ENCODE measurements around the gene WTAP. TPM values are rescaled to one million over a fixed set of nuclear protein-coding genes. Genes with fewer than 3 reads are reported as not detected.

Gene WTAP
- total and polyA plus RNA-seq, 2 of the 4 experiments (the other 2 are of a cell fraction): 30.2 to 92.3 TPM

- peak overlapping the region; percentile 44 for H3K27ac ChIP-seq (ENCODE audit: insufficient read depth, low read length)
- peak overlapping the region; percentile 64; the same call in 1 of the 2 replicates for H3K4ac ChIP-seq (ENCODE audit: low read depth, low read length)
- H2AK9ac ChIP-seq (replicated peaks; ENCODE audit: low read depth, low read length, poor library complexity): no peak overlapping the region
- in situ Hi-C loops (cut with MboI; ENCODE audit: low sequenced_read_pairs) (loop anchor here (25.0 kb wide), 1 partner anchor 283 kb away; the partner anchor contains the start of gene IGF2R), intact Hi-C loops (cut with micrococcal nuclease) (no loop called here), dilution Hi-C loops (cut with HindIII; ENCODE audit: low sequenced_read_pairs, unreplicated experiment) (no loop called here)
- H3K36me3 ChIP-seq (ENCODE audit: control insufficient read depth, insufficient read depth, low read length): peaks cover 31% of the 10 kb centered on the region
- no peaks in the 10 kb centered on the region for H4K20me1 ChIP-seq (ENCODE audit: insufficient read depth, low read length)
- peak overlapping the region; percentile 29 to 82 for H4K8ac ChIP-seq (ENCODE audit: low read depth in 2 of 2, low read length in 2 of 2)
- peak overlapping the region; percentile 15; the same call in 1 of the 2 replicates for H3K23ac ChIP-seq (ENCODE audit: low read depth, low read length)
- no peaks in the 10 kb centered on the region for H3K27me3 ChIP-seq (ENCODE audit: control insufficient read depth, insufficient read depth, low read length)
- H3K56ac ChIP-seq (ENCODE audit: extremely low read depth, insufficient read depth, low read length): peak overlapping the region; percentile 81; the same call in 1 of the 2 replicates
- H3K4me2 ChIP-seq (ENCODE audit: low read depth, low read length): peak overlapping the region; percentile 67
- CTCF ChIA-PET: interaction anchor here (0.5 to 0.7 kb wide), 2 partner anchors 12 to 491 kb away, joined by 4 read pairs; no protein-coding TSS in a partner anchor
- H2BK15ac ChIP-seq (ENCODE audit: low read depth, low read length): peak overlapping the region; percentile 55; the same call in 1 of the 3 replicates
- H3K14ac ChIP-seq (replicated peaks; ENCODE audit: low read depth, low read length): peak overlapping the region; percentile 68
- H3K9ac ChIP-seq (ENCODE audit: low read depth, low read length): no peak overlapping the region; the same call in 1 of the 2 replicates
- no peak overlapping the region for H3K4me3 ChIP-seq (ENCODE audit: insufficient read depth, low read depth, low read length)
- no CpG with 5 or more reads among the region's 5 CpGs for WGBS, 2 experiments (ENCODE audit: extremely low coverage in 2 of 2, insufficient read length in 1 of 2)
- no peak overlapping the region for H4K5ac ChIP-seq (ENCODE audit: low read depth, low read length)
- TF ChIP-seq RFX5 (IDR thresholded peaks at IDR 0.05; ENCODE audit: low read depth, low read length) (no peak), MXI1 (IDR thresholded peaks at IDR 0.05; ENCODE audit: borderline replicate concordance, low read depth, low read length) (no peak), POLR2A (IDR thresholded peaks at IDR 0.05; ENCODE audit: low read depth, low read length) (no peak), ELK1 (IDR thresholded peaks at IDR 0.05; ENCODE audit: borderline replicate concordance, low read depth, low read length) (no peak), RCOR1 (IDR thresholded peaks at IDR 0.05; ENCODE audit: insufficient replicate concordance, low read length) (peak; percentile 15), USF2 (IDR thresholded peaks at IDR 0.05; ENCODE audit: low read depth, low read length) (no peak), CHD1 (IDR thresholded peaks at IDR 0.05; ENCODE audit: low read depth, low read length) (no peak), CTCF (conservative IDR thresholded peaks at IDR 0.05; ENCODE audit: low read depth, low read length) (no peak), SMC3 (IDR thresholded peaks at IDR 0.05; ENCODE audit: low read depth, low read length) (no peak), MAFK (IDR thresholded peaks at IDR 0.05; ENCODE audit: low read depth, low read length) (no peak), NFE2L2 (IDR thresholded peaks at IDR 0.05; ENCODE audit: low read depth, low read length) (no peak), FOS (IDR thresholded peaks at IDR 0.05; ENCODE audit: low read depth, low read length) (peak; percentile 74; the same call in 1 of the 2 replicates)
- no peak overlapping the region; the same call in 1 of the 2 replicates for H3K18ac ChIP-seq (ENCODE audit: low read depth, low read length)
- H3K9me3 ChIP-seq (ENCODE audit: control insufficient read depth, insufficient read depth, low read length): no peaks in the 10 kb centered on the region
- H2BK20ac ChIP-seq (ENCODE audit: low read depth, low read length): peak overlapping the region; percentile 60
- peak overlapping the region; percentile 74 for H2BK120ac ChIP-seq (ENCODE audit: low read depth, low read length)
- BruUV-seq (replicated peaks): no TSS peak
- H3K9me1 ChIP-seq (ENCODE audit: insufficient read depth, low read length): peaks cover 13% of the 10 kb centered on the region
- H2AFZ ChIP-seq (replicated peaks; ENCODE audit: low read length, poor library complexity): no peak overlapping the region
- DNase-seq: peak; percentile 85
- H2BK5ac ChIP-seq (ENCODE audit: low read depth, low read length, poor library complexity, severe bottlenecking): peak overlapping the region; percentile 94
- peak overlapping the region; percentile 85 for H4K91ac ChIP-seq (ENCODE audit: insufficient read depth, low read depth, low read length)
- POLR2A ChIA-PET (ENCODE audit: unreplicated experiment): no interaction called here
- H3K4me1 ChIP-seq (ENCODE audit: control insufficient read depth, insufficient read depth, low read length): peaks cover 24% of the 10 kb centered on the region
- H2AK5ac ChIP-seq (ENCODE audit: low read depth, low read length): no peak overlapping the region
- H3K79me1 ChIP-seq (ENCODE audit: low read depth in 1 of 2, low read length in 2 of 2): peaks cover 15 to 35% of the 10 kb centered on the region in 2 experiments
- peak; percentile 83 for ATAC-seq (ENCODE audit: low read depth)
Measured at GRCh38 chr6:159679091-159680077, 47.9 kb upstream of the WTAP start.
